Smooth muscle cell (in vitro differentiated cells): Measurements from ENCODE around the gene KIF21A. TPM values are rescaled to one million over a fixed set of nuclear protein-coding genes. Genes with fewer than 3 reads are reported as not detected.

Experiments
- DNase-seq: peaks from one replicate; lab custom pipeline; 2025; ENCODE audit not compliant: unreplicated experiment; lab: John Stamatoyannopoulos, UW
- H2AFZ ChIP-seq: fragments of 200-600 bp; sonication (generic); 2 replicates; pipeline ENCODE4 v1.6.0; 2016; ENCODE audit warnings: antibody characterized with exemption, low read depth, mild to moderate bottlenecking
- H3F3A ChIP-seq: fragments of 200-600 bp; sonication (generic); 2 replicates; pipeline ENCODE4 v1.6.0; 2017; ENCODE audit warnings: antibody characterized with exemption, low read depth
- H3K27ac ChIP-seq: fragments of 200-600 bp; sonication (generic); 2 replicates; pipeline ENCODE4 v1.5.1; 2016; ENCODE audit warnings: low read depth, mild to moderate bottlenecking
- H3K27me3 ChIP-seq: fragments of 200-600 bp; sonication (generic); 2 replicates; pipeline ENCODE4 v1.6.1; 2016; ENCODE audit warnings: low read depth, mild to moderate bottlenecking
- H3K36me3 ChIP-seq: fragments of 200-600 bp; sonication (generic); 2 replicates; pipeline ENCODE4 v1.5.1; 2016; ENCODE audit warnings: low read depth
- H3K4me1 ChIP-seq: fragments of 200-600 bp; sonication (generic); 2 replicates; pipeline ENCODE4 v1.5.1; 2016; ENCODE audit warnings: low read depth
- H3K4me2 ChIP-seq: fragments of 200-600 bp; sonication (generic); 2 replicates; pipeline ENCODE4 v1.6.0; 2016; ENCODE audit warnings: mild to moderate bottlenecking
- H3K4me3 ChIP-seq: fragments of 200-600 bp; sonication (generic); 2 replicates; pipeline ENCODE4 v1.5.1; 2016; ENCODE audit warnings: mild to moderate bottlenecking
- H3K79me2 ChIP-seq: fragments of 200-600 bp; sonication (generic); 2 replicates; pipeline ENCODE4 v1.6.0; 2016; ENCODE audit warnings: low read depth, mild to moderate bottlenecking
- H3K9ac ChIP-seq: fragments of 200-600 bp; sonication (generic); 2 replicates; pipeline ENCODE4 v1.6.0; 2016; ENCODE audit warnings: low read depth
- H3K9me3 ChIP-seq: fragments of 200-600 bp; sonication (generic); replicated peaks from 2 replicates; pipeline ENCODE4 v1.5.1; 2016; ENCODE audit warnings: low read depth
- H4K20me1 ChIP-seq: fragments of 200-600 bp; sonication (generic); 2 replicates; pipeline ENCODE4 v1.6.0; 2016; ENCODE audit warnings: low read depth
- CTCF ChIP-seq: fragments of 200-600 bp; sonication (generic); IDR thresholded peaks from 2 replicates; pipeline ENCODE4 v1.5.1; 2017; ENCODE audit warnings: borderline replicate concordance, mild to moderate bottlenecking, antibody characterized with exemption; ENCODE audit not compliant: insufficient read depth, poor library complexity, severe bottlenecking
- WGBS: methylation state at CpG from one replicate; pipeline ENCODE4 v1.1.7; 2016; ENCODE audit warnings: low lambda C conversion rate; 5-methylcytosine and 5-hydroxymethylcytosine counted together
- polyA plus RNA-seq: library from polyadenylated mRNA; unstranded; fragments of >200 nt; fragmentation: Nextera tagmentation; extraction: Ambion mirVana; gene quantifications from 2 replicates; pipeline ENCODE4 v1.2.1, GENCODE V29; 2016
- total RNA-seq: library from RNA; depleted of rRNA; stranded (reverse); fragments of >200 nt; gene quantifications from 2 replicates; pipeline ENCODE4 v1.2.3, GENCODE V29; 2014

KIF21A gene
- total and polyA plus RNA-seq, 2 experiments from 2014 or later = 9.2 to 28.8 TPM

- Histone ChIP-seq H3K4me1 (no peaks in the 10 kb centered on the region), H3K27me3 (no peaks in the 10 kb centered on the region), H4K20me1 (no peaks in the 10 kb centered on the region), H3K27ac (no peak overlapping the region), H3F3A (no peaks in the 10 kb centered on the region), H3K79me2 (no peaks in the 10 kb centered on the region), H3K9ac (no peak overlapping the region), H3K4me2 (no peak overlapping the region), H3K36me3 (no peaks in the 10 kb centered on the region), H2AFZ (peak overlapping the region; percentile 16), H3K9me3 (no peaks in the 10 kb centered on the region), H3K4me3 (no peak overlapping the region)
- TF ChIP-seq CTCF = no peak
- DNase-seq = no peak
- 73% methylated on average over 3 of the region's 3 CpGs for WGBS
These were observed 167.1 kb downstream of the KIF21A start for GRCh38 chr12:39275846-39276245.

GRCh38 chr12:39272871-39273655 lies 169.9 kb downstream of the KIF21A start:
- Histone ChIP-seq H3K79me2 (no peaks in the 10 kb centered on the region), H3F3A (no peaks in the 10 kb centered on the region), H3K27me3 (no peaks in the 10 kb centered on the region), H3K4me3 (no peak overlapping the region), H3K4me1 (no peaks in the 10 kb centered on the region), H3K36me3 (no peaks in the 10 kb centered on the region), H3K9me3 (no peaks in the 10 kb centered on the region), H3K4me2 (peak overlapping the region; percentile 46), H3K27ac (peak overlapping the region; percentile 2), H2AFZ (peak overlapping the region; percentile 0), H3K9ac (no peak overlapping the region), H4K20me1 (no peaks in the 10 kb centered on the region)
- TF ChIP-seq CTCF = peak; percentile 68
- no peak for DNase-seq
- 29% methylated on average over 8 of the region's 8 CpGs for WGBS

GRCh38 chr12:39269492-39269891 lies 173.4 kb downstream of the KIF21A start:
- H3K79me2 ChIP-seq = no peaks in the 10 kb centered on the region
- no peaks in the 10 kb centered on the region for H3K9me3 ChIP-seq
- no peaks in the 10 kb centered on the region for H3K4me1 ChIP-seq
- DNase-seq = no peak
- H3F3A ChIP-seq = no peaks in the 10 kb centered on the region
- H3K36me3 ChIP-seq = no peaks in the 10 kb centered on the region
- no peaks in the 10 kb centered on the region for H4K20me1 ChIP-seq
- no peak overlapping the region for H3K4me2 ChIP-seq
- no peaks in the 10 kb centered on the region for H3K27me3 ChIP-seq
- H3K27ac ChIP-seq = no peak overlapping the region
- H3K4me3 ChIP-seq = no peak overlapping the region
- no peak for TF ChIP-seq CTCF
- WGBS = 87% methylated on average over 5 of the region's 5 CpGs
- H3K9ac ChIP-seq = no peak overlapping the region
- no peak overlapping the region for H2AFZ ChIP-seq

GRCh38 chr12:39267886-39268285 lies 175.0 kb downstream of the KIF21A start:
- Histone ChIP-seq H3K4me3 (no peak overlapping the region), H3K36me3 (no peaks in the 10 kb centered on the region), H3F3A (no peaks in the 10 kb centered on the region), H3K9me3 (no peaks in the 10 kb centered on the region), H3K79me2 (no peaks in the 10 kb centered on the region), H3K9ac (no peak overlapping the region), H2AFZ (no peak overlapping the region), H3K27me3 (no peaks in the 10 kb centered on the region), H3K4me2 (no peak overlapping the region), H3K4me1 (no peaks in the 10 kb centered on the region), H4K20me1 (no peaks in the 10 kb centered on the region), H3K27ac (no peak overlapping the region)
- DNase-seq = no peak
- WGBS = 44% methylated on average over 1 of the region's 1 CpG
- no peak for TF ChIP-seq CTCF
